SJSA1 (cell line): ENCODE data around the gene GOLGA3. TPM values are rescaled to one million over a fixed set of nuclear protein-coding genes. Genes with fewer than 3 reads are reported as not detected.
"Not testable (repeated sequence)": the region's sequence is repeated elsewhere in the genome, so short reads cannot be mapped to it uniquely, and the experiment has no call there.

Experiments
- DNase-seq, 2 experiments: peaks; one replicate each; pipeline ENCODE4 v3.0.0-alpha.2; 2015 to 2020; ENCODE audit warnings: low spot score in 2 of 2, low read depth in 1 of 2
- H3K27ac ChIP-seq: fragments of 250-450 bp; sonication (Bioruptor Pico); 2 replicates; pipeline ENCODE4 v1.5.1; 2020; ENCODE audit warnings: mild to moderate bottlenecking, moderate library complexity
- H3K27me3 ChIP-seq: fragments of 250-450 bp; sonication (Bioruptor Pico); replicated peaks from 2 replicates; pipeline ENCODE4 v1.5.1; 2020; ENCODE audit warnings: mild to moderate bottlenecking, moderate library complexity
- H3K36me3 ChIP-seq: fragments of 250-450 bp; sonication (Bioruptor Pico); 2 replicates; pipeline ENCODE4 v1.5.1; 2020; ENCODE audit warnings: mild to moderate bottlenecking
- H3K4me1 ChIP-seq: fragments of 250-450 bp; sonication (Bioruptor Pico); replicated peaks from 2 replicates; pipeline ENCODE4 v1.6.1; 2021; ENCODE audit warnings: mild to moderate bottlenecking
- H3K4me3 ChIP-seq: fragments of 250-450 bp; sonication (Bioruptor Pico); 2 replicates; pipeline ENCODE4 v1.5.1; 2020; ENCODE audit warnings: mild to moderate bottlenecking
- H3K9me3 ChIP-seq: fragments of 250-450 bp; sonication (Bioruptor Pico); replicated peaks from 2 replicates; pipeline ENCODE4 v1.5.1; 2020; ENCODE audit warnings: mild to moderate bottlenecking
- total RNA-seq: library from RNA; depleted of rRNA; stranded (reverse); fragments of >200 nt; shearing (Covaris generic); gene quantifications from 2 replicates; pipeline ENCODE4 v1.2.3, GENCODE V29; 2014

Gene GOLGA3
- total RNA-seq, 1 experiment from 2014 or later = 71.1 TPM

DNA sequence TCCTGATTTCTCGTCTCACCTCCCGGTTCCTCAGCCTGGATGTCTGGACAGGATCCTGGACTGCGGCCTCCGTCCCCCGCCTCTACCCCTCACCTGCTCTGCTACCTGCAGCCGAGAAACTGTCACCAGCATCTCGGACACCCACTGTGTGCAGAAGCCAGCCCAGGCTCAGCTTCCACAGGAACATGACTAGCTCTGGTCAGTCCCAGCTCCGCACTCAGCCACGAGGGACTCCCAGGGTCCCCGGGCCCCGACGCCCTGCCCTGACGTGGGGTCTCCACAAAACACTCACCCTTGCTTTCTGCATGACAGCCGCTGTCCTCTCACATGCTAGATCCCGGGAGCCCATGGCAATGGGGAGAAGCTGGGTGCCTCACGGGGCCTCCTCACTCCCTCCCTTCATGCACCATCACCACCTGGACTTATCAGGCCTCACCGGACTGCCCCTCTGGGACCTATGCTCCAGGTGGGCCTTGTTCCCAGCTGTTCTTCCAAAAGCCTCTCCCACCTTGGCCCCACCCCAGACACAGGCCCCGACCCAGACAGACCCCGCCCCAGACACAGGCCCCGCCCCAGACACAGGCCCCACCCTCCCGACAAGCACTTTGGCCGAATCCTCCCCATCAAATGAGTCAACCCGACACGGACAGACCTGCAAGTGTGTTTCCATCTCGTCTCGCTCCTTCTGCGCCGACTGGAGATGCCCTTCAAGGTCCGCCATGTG, 40.1 kb downstream of the GOLGA3 start:
- no peaks in the 10 kb centered on the region for H3K27me3 ChIP-seq
- DNase-seq = no peak
- no peak overlapping the region for H3K4me3 ChIP-seq
- H3K9me3 ChIP-seq = no peaks in the 10 kb centered on the region
- no peaks in the 10 kb centered on the region for H3K4me1 ChIP-seq
- H3K27ac ChIP-seq = no peak overlapping the region
- peaks cover 54% of the 10 kb centered on the region for H3K36me3 ChIP-seq

DNA sequence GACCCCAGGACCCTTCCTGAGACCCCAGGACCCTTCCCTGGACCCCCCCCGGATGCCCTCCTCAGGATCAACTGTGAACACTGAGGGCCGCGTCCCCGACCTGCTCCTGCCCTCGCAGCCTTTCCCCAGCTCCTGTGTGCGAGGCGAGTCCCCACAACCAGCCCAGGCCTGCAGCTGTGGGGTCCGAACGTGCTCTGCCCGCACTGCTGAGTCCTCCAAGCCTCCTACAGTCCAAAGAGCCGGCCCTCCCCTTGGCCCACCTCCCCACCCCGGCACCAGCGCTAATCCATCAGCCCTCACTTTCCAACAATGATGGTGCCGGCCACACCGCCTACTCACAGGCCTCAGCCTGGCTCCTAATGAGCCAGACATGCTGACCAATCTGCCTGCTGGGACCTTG, 40.8 kb downstream of the GOLGA3 start:
- no peak overlapping the region for H3K27ac ChIP-seq
- DNase-seq = no peak
- H3K9me3 ChIP-seq = no peaks in the 10 kb centered on the region
- H3K27me3 ChIP-seq = no peaks in the 10 kb centered on the region
- H3K4me1 ChIP-seq = no peaks in the 10 kb centered on the region
- H3K36me3 ChIP-seq = peaks cover 61% of the 10 kb centered on the region
- no peak overlapping the region for H3K4me3 ChIP-seq

DNA sequence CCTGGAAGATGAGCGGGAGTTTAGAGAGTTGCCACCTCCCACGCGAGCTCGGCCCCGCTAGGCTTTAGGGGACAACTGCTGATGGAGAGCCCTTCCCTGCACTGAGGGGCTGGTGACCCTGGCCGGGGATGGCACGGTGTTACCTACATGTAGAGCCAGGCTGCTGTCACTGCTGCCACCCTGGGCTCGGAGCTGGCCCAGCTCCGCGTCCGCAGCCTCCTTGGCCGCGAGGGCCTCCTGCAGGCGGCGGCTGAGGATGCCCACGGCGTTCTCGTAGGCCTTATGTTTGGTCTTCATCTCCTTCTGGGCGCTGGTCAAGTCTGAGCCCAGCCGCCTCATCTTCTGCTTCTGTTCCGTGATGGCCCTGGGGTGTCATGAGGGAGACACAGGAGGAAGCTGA, 42.5 kb downstream of the GOLGA3 start:
- no peak overlapping the region for H3K4me3 ChIP-seq
- H3K36me3 ChIP-seq = peaks cover 74% of the 10 kb centered on the region
- DNase-seq = no peak
- H3K4me1 ChIP-seq = no peaks in the 10 kb centered on the region
- H3K9me3 ChIP-seq = no peaks in the 10 kb centered on the region
- no peaks in the 10 kb centered on the region for H3K27me3 ChIP-seq
- H3K27ac ChIP-seq = no peak overlapping the region

DNA sequence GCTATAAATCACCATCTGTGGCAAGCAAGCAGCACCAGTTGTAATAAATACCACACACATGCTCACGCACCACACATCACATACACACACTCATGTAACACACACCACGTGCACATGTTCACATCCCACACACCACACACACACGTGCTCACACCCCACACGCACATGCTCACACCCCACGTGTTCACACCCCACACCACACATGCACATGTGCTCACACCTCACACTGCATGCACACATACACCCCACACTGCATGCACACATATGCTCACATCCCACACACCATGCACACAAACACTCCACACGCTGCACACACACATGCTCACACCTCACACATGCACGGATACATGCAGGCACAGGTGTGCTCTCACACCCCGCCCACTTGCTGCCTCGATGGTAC, 44.1 kb downstream of the GOLGA3 start:
- DNase-seq = no peak
- Histone ChIP-seq H3K4me3 (no peak overlapping the region), H3K27me3 (no peaks in the 10 kb centered on the region), H3K36me3 (peaks cover 74% of the 10 kb centered on the region), H3K4me1 (no peaks in the 10 kb centered on the region), H3K9me3 (no peaks in the 10 kb centered on the region), H3K27ac (no peak overlapping the region)

DNA sequence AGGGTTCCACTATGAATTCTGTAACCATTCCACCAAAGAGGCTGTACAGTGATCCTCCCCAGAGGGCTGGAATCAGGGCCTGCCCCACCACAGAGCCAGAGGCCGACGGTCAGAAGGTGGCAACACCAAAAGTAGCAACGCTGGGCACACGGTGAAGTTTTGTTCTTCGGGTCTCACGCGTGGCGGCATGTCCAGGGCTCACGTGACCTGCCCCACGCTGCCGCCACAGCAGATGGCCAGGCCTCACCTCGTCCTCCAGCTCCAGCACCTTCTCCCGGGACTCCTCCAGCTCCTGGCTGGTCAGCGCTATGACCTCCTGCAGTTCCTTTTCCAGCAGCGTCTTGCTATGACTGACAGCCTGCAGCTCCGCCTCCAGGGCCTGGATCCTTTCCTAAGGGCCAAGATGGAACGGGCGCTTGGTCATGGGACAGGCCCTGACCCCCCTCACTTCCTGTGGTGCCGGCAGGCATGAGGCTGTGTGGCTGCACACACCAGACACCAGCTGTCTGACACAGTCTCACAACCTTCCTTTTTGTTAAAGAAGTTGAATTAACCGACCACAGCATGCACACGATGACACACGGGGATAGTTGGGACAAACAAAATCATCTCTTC, 44.6 kb downstream of the GOLGA3 start:
- no peak overlapping the region for H3K27ac ChIP-seq
- no peaks in the 10 kb centered on the region for H3K9me3 ChIP-seq
- no peaks in the 10 kb centered on the region for H3K4me1 ChIP-seq
- no peak overlapping the region for H3K4me3 ChIP-seq
- no peak for DNase-seq
- peaks cover 68% of the 10 kb centered on the region for H3K36me3 ChIP-seq
- H3K27me3 ChIP-seq = no peaks in the 10 kb centered on the region

DNA sequence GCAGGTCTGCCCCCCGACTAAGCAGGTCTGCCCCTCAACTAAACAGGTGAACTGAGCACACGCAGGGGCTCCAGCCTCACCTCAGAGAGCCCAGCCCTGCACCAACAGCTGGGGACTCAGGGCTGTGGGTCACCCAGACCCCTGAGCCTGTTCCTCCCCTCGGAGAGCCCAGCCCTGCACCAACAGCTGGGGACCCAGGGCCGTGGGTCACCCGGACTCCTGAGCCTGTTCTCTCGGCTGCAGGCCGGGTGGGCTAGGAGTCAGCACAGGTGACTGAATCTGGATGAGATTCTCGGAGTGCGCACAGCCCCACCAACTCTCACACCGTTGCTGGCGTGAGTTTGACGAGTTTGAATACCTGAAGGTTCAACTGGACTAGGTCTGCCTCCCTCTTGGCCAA, 46.7 kb downstream of the GOLGA3 start:
- no peaks in the 10 kb centered on the region for H3K9me3 ChIP-seq
- no peak overlapping the region for H3K27ac ChIP-seq
- DNase-seq = no peak
- H3K36me3 ChIP-seq = peaks cover 72% of the 10 kb centered on the region
- H3K4me1 ChIP-seq = no peaks in the 10 kb centered on the region
- H3K27me3 ChIP-seq = no peaks in the 10 kb centered on the region
- H3K4me3 ChIP-seq = no peak overlapping the region

GRCh38 chr12:132779781-132780353, 48.8 kb downstream of the GOLGA3 start:
- DNase-seq = no peak
- no peaks in the 10 kb centered on the region for H3K9me3 ChIP-seq
- no peaks in the 10 kb centered on the region for H3K4me1 ChIP-seq
- H3K27me3 ChIP-seq = no peaks in the 10 kb centered on the region
- H3K36me3 ChIP-seq = peaks cover 70% of the 10 kb centered on the region
- H3K27ac ChIP-seq = no peak overlapping the region
- H3K4me3 ChIP-seq = no peak overlapping the region

GRCh38 chr12:132777614-132778013, 51.1 kb downstream of the GOLGA3 start:
- H3K27me3 ChIP-seq = no peaks in the 10 kb centered on the region
- no peak overlapping the region for H3K27ac ChIP-seq
- no peak overlapping the region for H3K4me3 ChIP-seq
- H3K9me3 ChIP-seq = no peaks in the 10 kb centered on the region
- no peaks in the 10 kb centered on the region for H3K4me1 ChIP-seq
- DNase-seq = no peak
- H3K36me3 ChIP-seq = peaks cover 69% of the 10 kb centered on the region

DNA sequence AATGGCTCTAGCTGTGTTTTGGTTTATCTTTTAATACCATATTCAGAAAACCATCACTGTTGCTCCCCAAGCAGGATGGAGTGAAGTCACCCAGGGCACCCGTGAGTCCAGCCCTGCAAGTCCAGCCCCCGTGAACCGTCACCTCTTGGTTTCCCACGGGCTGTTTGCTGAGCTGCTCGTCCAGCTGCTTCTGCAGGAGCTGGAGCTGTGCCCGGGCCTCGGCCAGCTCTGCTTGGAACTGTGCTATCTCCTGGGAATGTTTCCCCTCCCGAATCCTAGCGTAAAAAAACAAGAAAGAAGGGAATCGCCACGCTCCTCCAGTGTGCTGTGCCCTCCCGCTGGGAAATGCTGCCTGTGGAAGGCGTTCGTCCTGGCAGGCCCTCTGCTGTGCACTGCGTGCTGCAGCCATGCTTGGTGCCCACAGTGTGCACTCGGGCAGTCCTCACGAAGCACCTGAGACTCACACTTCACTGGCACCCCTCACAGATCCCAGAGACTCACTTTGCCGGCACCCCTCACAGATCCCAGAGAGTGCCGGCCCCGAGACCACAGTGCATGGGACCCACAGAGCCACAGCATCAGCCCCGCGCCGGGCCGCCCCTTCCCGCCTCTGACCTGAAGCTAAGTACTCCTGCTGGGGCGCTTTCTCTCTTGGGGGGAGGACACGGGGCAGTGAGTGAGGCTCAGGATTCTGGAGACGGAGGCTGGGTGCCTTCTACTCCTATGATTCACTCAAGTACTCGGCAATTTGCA, 51.7 kb downstream of the GOLGA3 start:
- no peak overlapping the region for H3K27ac ChIP-seq
- H3K4me1 ChIP-seq = no peaks in the 10 kb centered on the region
- no peak for DNase-seq
- peaks cover 66% of the 10 kb centered on the region for H3K36me3 ChIP-seq
- H3K9me3 ChIP-seq = no peaks in the 10 kb centered on the region
- H3K4me3 ChIP-seq = no peak overlapping the region
- H3K27me3 ChIP-seq = no peaks in the 10 kb centered on the region

- H3K27ac ChIP-seq, H3K4me1 ChIP-seq, DNase-seq, H3K4me3 ChIP-seq, H3K27me3 ChIP-seq, H3K9me3 ChIP-seq: not testable (repeated sequence)
- H3K36me3 ChIP-seq = peaks cover 66% of the 10 kb centered on the region
Observed at GRCh38 chr12:132776230-132776625, 52.4 kb downstream of the GOLGA3 start.

DNA sequence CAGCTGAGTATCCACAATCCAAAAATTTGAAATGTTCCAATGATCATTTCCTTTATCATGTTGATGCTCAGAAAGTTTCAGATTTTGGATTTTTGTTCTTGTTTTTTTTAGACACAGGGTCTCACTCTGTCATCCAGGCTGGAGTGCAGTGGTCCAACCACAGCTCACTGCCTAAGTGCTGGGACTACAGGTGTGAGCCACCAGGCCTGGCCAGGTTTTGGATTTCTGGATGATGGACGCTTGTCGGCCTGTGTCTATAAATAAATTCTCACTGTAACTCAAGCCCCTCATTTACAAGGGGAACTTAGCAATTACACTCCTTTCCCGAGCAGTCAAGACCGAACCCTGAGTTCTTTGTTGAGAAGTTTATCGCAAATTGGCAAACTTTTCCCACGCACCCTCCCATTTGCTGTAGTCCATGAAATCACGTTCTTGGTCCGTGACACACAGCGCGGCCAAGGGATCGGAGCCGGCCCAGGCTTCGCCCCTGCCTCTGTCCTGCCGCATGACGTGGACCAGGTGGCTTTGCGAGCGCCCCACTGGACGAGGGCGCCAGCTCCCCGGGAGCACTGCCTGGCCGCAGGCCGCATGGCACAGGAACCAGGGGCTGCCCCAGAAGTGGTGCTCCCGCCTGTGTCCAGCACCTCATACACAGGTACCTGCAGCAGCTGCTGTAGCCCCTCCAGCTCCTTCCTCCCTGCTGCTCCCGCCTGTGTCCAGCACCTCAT, 53.0 kb downstream of the GOLGA3 start:
- no peaks in the 10 kb centered on the region for H3K4me1 ChIP-seq
- H3K27ac ChIP-seq = no peak overlapping the region
- no peak overlapping the region for H3K4me3 ChIP-seq
- no peak for DNase-seq
- no peaks in the 10 kb centered on the region for H3K27me3 ChIP-seq
- H3K9me3 ChIP-seq = no peaks in the 10 kb centered on the region
- peaks cover 63% of the 10 kb centered on the region for H3K36me3 ChIP-seq

DNA sequence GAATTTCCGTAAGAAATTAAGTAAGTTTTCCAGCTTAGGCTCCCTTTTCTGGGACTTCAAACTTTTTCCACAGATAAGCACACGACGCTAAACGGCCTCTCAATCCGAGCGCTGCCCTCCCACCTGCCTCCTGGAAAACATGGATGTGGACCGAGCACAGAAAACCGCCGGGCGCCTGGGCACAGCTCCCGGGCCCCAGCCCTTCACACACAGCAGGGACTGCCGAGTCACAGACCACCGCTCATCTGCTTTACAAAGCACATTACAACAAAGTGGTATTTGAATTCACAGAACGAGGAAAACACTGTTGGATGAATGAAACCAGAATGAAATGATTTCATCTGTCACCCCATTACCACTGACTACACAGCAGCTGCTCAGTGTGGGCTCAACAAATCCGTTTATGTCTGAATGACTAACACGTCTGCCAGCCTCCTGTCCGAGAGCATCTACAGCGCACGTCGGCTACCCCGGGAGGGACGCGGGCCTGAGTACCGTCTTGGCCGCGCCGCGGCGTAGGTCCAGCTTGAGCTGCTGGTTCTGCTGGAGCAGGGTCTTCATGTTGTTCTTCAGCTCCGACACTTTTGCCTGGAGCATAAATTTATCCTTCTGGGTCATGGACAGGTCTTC, 53.9 kb downstream of the GOLGA3 start:
- H3K27me3 ChIP-seq = no peaks in the 10 kb centered on the region
- no peak for DNase-seq
- no peaks in the 10 kb centered on the region for H3K4me1 ChIP-seq
- H3K27ac ChIP-seq = no peak overlapping the region
- H3K9me3 ChIP-seq = no peaks in the 10 kb centered on the region
- no peak overlapping the region for H3K4me3 ChIP-seq
- peaks cover 63% of the 10 kb centered on the region for H3K36me3 ChIP-seq

DNA sequence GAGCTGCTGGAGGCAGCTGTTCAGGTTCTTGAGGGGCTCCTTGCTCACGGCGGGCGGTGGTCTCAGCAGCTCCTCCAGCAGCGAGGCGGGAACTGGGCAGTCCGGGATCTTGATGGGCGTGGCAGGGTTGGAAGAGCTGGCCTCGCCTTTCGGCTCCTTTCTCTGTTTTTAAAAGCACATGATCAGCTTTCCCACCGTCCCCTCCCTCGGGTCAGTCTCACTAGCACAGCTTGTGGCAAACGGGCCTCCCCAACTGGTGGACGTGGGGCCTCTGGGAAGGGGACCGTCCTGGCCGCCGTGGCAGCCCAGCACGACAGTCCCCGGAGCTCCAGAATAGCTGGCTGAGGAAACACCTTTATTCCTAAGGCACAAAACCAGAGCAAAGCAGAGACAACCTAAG, 54.5 kb downstream of the GOLGA3 start:
- no peaks in the 10 kb centered on the region for H3K9me3 ChIP-seq
- DNase-seq = no peak
- no peak overlapping the region for H3K27ac ChIP-seq
- H3K36me3 ChIP-seq = peaks cover 69% of the 10 kb centered on the region
- no peak overlapping the region for H3K4me3 ChIP-seq
- H3K27me3 ChIP-seq = no peaks in the 10 kb centered on the region
- H3K4me1 ChIP-seq = no peaks in the 10 kb centered on the region
